ENCODE data around the gene TGFB2.
A peak's percentile ranks its signal among the peaks of the same experiment; 100 is the strongest.

The TGFB2 gene

GRCh38 chr1:218362418-218363076 is 17.4 kb downstream of the TGFB2 start:
- no peak for DNase-seq

DNA sequence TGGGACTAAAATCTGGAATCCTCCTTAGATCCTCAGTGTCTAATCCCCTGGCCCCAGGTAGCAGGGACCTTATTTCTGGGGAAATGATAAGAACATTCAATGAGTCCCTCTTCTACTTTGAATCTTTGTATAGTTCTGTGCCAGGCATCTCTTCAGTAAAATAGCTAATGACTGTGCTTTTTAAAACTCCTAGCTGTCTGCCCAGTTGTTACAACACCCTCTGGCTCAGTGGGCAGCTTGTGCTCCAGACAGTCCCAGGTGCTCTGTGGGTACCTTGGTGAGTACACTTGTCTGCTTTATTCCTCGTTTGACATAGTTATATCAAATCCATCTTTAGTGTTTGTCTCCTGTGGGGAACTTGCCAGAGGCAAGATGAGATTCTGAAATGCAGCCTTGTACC is 18.0 kb downstream of the TGFB2 start:
- no peak for DNase-seq

DNA sequence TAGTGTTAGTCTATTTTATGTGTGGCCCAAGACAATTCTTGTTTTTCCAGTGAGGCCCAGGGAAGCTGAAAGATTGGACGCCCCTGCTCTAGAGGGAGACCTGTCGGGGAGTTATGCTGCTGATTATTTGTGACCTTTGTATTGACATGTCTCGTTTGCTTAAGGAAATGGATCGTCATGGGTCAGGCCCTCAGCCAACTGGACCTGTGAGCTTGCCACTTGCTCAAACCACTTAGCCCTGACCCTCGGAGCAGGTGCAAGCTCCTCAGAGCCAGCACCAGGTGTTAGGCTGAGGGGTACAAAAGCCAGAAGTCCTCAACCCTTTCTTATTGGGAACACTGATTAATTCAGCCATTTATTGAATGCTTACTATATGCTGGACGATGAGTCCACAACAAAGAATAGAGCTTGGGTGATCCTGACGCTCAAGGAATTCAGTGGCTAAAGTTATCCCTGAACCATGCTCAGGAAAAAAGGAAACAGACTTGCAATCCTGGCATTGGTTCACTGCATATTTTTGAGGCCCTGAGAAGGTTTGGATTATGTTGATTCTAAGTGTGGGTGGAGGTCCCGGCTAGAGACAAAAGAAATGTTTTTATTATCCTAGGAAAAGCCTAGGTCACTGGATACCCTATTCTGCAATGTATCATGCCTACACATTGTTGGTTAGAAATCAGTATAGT is 19.0 kb downstream of the TGFB2 start:
- no peak for DNase-seq

GRCh38 chr1:218365226-218365999 is 20.3 kb downstream of the TGFB2 start:
- no peak for DNase-seq

- DNase-seq = no peak
Measured at GRCh38 chr1:218366322-218367052, 21.4 kb downstream of the TGFB2 start.

DNA sequence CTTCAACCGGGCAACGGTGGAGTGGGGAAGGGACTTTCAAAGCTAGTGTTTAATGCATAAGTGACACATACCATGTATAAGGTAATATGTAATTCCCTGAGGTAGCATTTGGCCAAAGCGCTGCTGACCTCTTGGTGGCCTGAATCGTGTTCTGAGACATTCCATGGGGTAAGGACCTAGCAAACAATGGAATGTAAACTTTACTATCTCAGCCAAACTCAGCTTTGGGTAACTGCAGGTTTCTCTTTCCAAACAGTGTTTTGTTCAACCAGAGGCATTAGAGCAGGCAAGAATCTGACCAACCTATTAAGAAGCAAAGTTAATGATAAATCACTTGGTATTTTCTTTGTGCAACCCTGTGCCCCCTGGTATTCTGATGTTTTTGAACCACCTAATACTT is 22.0 kb downstream of the TGFB2 start:
- DNase-seq = no peak

DNA sequence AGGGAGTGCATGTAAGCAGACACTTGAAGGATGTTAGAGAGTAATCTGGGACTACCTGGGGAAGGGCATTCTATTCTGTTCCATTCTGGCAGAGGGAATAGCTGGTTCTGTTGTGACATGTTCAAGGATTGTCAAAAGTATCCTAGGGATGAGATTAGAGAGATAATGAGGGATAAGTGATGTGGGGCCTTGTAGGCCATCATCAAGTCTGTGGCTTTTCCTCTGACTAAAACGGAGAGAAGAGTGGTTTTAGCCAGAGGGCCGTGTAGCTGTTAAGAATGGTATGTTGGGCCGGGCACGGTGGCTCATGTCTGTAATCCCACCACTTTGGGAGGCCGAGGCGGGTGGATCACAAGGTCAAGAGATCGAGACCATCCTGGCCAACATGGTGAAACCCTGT is 23.6 kb downstream of the TGFB2 start:
- DNase-seq = no peak

- DNase-seq = no peak
Measured at GRCh38 chr1:218369688-218370511, 24.8 kb downstream of the TGFB2 start.

DNA sequence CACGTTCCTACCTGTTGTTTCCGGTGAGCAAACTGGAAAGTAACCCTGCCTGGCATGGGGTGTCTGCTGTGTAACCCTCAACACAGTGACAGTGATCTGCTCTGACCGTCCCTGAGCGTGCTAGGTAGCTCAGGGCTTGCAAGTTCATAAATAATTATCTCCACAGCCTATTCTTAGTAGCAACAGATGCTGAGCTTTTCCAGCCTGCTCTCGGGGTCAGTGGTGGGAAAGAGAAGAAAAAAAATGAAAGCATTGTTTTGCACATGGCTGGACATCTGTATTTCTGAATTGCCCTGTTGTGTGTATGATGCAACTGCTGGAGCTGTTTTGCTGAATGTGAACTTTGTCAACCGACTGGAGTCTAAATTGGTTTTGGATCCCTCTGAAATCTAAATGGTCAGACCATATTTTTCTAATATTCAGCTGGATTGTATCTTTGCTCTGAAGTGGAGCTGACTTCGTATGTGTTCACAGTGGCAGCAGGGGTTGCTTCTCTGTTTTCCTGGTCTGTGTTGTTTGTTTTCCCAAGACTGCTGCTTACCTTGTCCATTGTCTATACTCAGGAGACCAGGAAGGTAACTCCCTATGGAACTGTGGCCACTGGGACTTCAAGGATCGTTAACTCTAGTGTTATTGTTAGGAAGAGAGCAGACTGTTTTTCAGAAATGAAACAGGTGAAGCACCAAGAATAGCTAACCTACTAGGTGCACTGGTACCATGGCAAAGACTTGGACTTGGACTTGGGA is 27.0 kb downstream of the TGFB2 start:
- DNase-seq = no peak

DNA sequence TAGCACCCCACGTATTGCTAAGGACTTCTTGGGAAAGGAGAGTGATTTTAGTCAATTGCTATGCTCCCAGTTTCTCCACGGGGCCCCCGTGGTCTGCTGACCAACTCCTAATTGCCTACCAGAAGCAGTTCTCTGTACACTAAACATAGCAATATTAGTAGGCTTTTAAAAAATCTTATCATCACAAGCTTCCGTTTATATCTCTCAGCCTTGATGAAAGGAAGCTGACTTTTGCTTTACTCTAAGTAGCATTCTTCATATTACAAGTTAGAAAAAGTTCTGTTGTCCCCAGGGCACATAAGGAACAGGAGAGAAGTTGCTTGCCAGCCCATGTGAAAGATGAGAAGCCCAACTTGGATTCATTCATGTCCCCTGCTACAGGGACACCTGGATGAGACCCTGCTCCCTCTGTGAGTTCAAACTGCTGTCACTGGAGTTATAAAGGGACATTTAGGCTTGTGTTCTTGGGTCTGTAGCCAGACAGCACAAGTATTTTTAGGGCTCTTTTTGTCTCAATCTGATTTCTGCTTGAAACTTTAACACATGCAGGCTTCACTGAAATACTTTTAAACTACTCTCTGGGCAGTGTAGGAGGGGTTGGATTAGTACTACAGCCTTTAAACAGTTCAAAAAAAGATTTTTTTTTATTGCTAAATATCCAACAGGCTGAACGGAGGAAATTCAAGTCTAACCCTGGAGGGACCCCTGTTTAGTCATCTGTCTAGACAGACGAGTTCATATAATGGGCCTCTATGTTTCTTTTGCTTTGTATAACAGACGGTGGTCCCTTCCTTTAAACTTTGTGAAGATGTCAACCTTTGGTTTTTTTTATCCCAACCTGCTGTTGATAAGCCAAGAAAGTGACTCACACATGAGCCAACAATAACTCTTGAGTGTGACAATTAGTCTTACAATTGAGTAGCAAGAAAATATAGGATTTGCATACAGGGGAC is 29.5 kb downstream of the TGFB2 start:
- DNase-seq = no peak

- no peak for DNase-seq
Measured at GRCh38 chr1:218376722-218377121, 31.6 kb downstream of the TGFB2 start.

DNA sequence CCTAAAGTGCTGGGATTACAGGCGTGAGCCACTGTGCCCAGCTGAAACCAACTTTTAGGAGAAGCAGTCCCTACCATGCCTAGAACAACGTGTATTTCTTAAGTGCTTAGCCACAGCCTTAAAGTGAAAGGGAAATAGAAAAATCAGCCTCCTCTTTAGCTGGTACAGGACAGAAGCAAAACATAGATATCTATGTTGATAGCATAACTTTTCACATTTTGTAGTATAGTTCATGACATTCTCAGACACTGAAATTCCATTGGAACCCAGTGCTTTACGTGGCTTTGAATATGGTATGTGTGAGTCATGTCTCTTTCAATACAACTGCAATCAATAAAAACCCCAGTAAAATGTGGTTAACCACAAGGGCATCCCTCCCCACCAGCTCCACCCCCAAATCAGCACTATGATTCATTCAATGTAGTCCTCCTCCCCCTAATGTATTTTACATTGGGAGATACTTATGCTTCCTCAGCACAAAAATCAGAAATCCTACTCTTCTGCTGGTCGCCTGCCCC is 32.1 kb downstream of the TGFB2 start:
- peak; percentile 76 for DNase-seq

GRCh38 chr1:218380125-218380977 is 35.2 kb downstream of the TGFB2 start:
- no peak for DNase-seq

DNA sequence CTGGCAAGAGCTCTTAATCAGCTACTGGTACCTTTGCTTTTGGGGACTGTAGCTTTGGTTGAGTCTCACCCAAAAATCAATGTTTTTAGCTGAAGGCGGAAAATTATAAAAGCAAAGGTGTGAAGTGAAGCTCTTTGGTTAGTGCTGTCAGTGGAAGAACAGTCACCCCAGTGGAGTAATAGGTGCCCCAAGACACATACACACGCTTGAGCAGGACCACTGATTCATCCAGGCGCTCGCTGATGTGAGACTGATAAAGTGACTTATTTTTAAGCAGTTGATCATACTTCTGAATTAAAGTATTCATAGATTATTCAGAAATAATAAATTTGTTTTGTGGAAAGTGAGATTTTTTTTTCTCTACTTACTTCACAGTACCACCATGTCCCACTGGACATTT is 37.1 kb downstream of the TGFB2 start:
- no peak for DNase-seq

- DNase-seq = no peak
Measured at GRCh38 chr1:218383051-218383450, 37.9 kb downstream of the TGFB2 start.

DNA sequence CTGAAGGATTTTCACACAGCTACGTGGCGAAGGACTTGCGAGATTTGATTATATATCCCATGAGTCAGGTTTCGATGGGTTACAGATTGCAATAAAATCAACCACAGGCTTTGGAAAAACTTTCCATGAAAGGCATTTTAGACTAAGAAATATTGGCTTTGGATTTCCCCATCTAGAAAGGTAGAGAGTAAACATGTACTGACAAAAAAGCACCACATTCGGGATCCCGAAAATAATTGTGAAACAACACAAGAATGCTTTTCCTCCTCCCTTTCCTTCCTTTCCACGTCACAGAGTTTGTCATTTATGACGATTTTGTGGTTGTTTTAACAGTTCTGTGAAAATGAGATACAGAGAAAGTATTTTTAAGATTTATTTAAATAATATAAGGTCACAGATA is 38.5 kb downstream of the TGFB2 start:
- DNase-seq = no peak

GRCh38 chr1:218384581-218384993 is 39.5 kb downstream of the TGFB2 start:
- no peak for DNase-seq

DNA sequence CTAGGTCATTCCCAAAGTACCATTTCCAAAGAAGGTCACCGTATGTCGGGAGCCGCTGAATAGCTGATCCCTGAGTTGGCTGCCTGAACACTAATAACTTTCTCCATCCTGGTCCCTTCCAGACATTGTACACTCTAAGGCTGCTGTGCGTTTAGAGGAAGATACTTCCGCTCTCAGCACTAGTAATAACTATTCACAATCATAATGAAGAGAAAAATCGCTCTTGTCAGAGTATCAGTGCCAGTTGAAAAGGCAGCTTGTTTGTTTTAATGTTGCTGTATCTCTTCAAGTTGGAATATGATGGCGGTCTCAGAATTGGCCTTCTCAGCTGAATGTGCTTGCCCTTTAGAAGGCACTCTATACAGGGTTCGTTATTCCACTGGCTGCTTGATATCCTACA is 43.5 kb downstream of the TGFB2 start:
- no peak for DNase-seq

- DNase-seq = no peak
Measured at GRCh38 chr1:218390618-218391017, 45.5 kb downstream of the TGFB2 start.

All from hematopoietic multipotent progenitor cell treated with erythropoietin and hydrocortisone succinate and interleukin-3 and kit ligand, for 4 days (in vitro differentiated cells).